AG04449 (cell line): ENCODE results near the gene NFU1.
A peak's percentile ranks its signal among the peaks of the same experiment; 100 is the strongest.

Experiments
- CTCF ChIA-PET: fragments of 350-600 bp; formaldehyde crosslinking; extraction: SDS; loops from one replicate; lab custom pipeline; 2021; ENCODE audit warnings: antibody characterized with exemption; lab: Yijun Ruan, JAX
- POLR2A ChIA-PET: fragments of 400-600, 350-600 bp; formaldehyde crosslinking; extraction: SDS; loops from one replicate; lab custom pipeline; 2020; ENCODE audit warnings: antibody characterized with exemption, inconsistent platforms; lab: Yijun Ruan, JAX
- DNase-seq: peaks from one replicate; pipeline ENCODE4 v3.0.0-alpha.2; 2010; ENCODE audit warnings: low read depth, low spot score
- H3K4me3 ChIP-seq: 2 replicates; pipeline ENCODE4 v1.5.1; 2011; ENCODE audit warnings: low read depth, mild to moderate bottlenecking, control low read depth, low read length
- TF ChIP-seq, protein P1 (sequence below): IDR thresholded peaks from one replicate; pipeline ENCODE4 v1.5.1; 2011; ENCODE audit warnings: mild to moderate bottlenecking, moderate library complexity, low read length, control low read depth, inconsistent platforms; ENCODE audit not compliant: insufficient read depth; ENCODE audit errors: missing control alignments

The NFU1 gene

GRCh38 chr2:69436938-69437750 lies at the start of gene NFU1:
TSS of gene NFU1 (minus strand) at chr2:69437435. CDS start at chr2:69437422, 13 bp downstream.
- TF ChIP-seq, protein P1, sequence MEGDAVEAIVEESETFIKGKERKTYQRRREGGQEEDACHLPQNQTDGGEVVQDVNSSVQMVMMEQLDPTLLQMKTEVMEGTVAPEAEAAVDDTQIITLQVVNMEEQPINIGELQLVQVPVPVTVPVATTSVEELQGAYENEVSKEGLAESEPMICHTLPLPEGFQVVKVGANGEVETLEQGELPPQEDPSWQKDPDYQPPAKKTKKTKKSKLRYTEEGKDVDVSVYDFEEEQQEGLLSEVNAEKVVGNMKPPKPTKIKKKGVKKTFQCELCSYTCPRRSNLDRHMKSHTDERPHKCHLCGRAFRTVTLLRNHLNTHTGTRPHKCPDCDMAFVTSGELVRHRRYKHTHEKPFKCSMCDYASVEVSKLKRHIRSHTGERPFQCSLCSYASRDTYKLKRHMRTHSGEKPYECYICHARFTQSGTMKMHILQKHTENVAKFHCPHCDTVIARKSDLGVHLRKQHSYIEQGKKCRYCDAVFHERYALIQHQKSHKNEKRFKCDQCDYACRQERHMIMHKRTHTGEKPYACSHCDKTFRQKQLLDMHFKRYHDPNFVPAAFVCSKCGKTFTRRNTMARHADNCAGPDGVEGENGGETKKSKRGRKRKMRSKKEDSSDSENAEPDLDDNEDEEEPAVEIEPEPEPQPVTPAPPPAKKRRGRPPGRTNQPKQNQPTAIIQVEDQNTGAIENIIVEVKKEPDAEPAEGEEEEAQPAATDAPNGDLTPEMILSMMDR, result peak; percentile 91
- DNase-seq, result peak; percentile 79
- peak within 1 kb of the TSS; percentile 95 for H3K4me3 ChIP-seq
- ChIA-PET CTCF (interaction anchor here (0.6 to 2.7 kb wide), 40 partner anchors 8 to 286 kb away, joined by 3 to 19 read pairs (median 4); no protein-coding TSS in a partner anchor), POLR2A (interaction anchor here (0.7 to 1.7 kb wide), 8 partner anchors 8 to 279 kb away, joined by 3 to 6 read pairs (median 3); partner anchors contain the start of gene AAK1)

DNA sequence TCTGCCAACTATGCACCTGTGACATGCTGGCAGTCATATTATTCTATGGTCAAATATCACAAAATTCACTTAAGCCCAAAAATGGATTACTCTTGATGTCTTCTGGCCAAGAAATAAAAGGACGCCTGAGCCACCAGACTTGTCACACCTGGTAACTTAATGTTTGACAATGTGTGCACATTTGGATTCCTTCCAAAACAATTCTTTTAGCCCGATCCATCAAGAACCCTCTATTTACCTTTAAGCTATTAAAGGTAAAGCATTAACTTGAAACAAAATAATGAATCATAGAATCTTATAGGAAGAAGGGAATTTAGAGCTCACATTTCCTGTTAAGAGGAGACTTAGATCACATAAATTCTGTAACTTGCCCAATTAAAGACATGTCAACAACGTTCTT lies 46.5 kb upstream of the NFU1 start:
- no peak for DNase-seq
- TF ChIP-seq, protein P1, result no peak
- ChIA-PET CTCF (interaction anchor here (1.0 to 1.8 kb wide), 3 partner anchors 8 to 46 kb away, joined by 3 to 4 read pairs (median 3); partner anchors contain the start of gene NFU1), POLR2A (no interaction called here)
- H3K4me3 ChIP-seq, result no peak overlapping the region

- no peak overlapping the region for H3K4me3 ChIP-seq
- no peak for DNase-seq
- POLR2A ChIA-PET, result no interaction called here
- TF ChIP-seq, protein P1, result no peak
- CTCF ChIA-PET, result interaction anchor here (1.8 kb wide), 1 partner anchor 15 kb away, joined by 3 read pairs; no protein-coding TSS in a partner anchor
These were observed 45.8 kb upstream of the NFU1 start for GRCh38 chr2:69483024-69483423.

- POLR2A ChIA-PET, result no interaction called here
- H3K4me3 ChIP-seq, result no peak overlapping the region
- CTCF ChIA-PET, result no interaction called here
- no peak for DNase-seq
- TF ChIP-seq, protein P1, result no peak
These were observed 45.2 kb upstream of the NFU1 start for GRCh38 chr2:69482471-69482870.

- DNase-seq, result no peak
- TF ChIP-seq, protein P1, result no peak
- CTCF ChIA-PET, result no interaction called here
- no peak overlapping the region for H3K4me3 ChIP-seq
- POLR2A ChIA-PET, result no interaction called here
These were observed 44.2 kb upstream of the NFU1 start for GRCh38 chr2:69481421-69481820.

- ChIA-PET CTCF (interaction anchor here (1.3 to 2.0 kb wide), 3 partner anchors 12 to 41 kb away, joined by 3 to 8 read pairs (median 3); partner anchors contain the start of gene NFU1), POLR2A (no interaction called here)
- no peak for DNase-seq
- TF ChIP-seq, protein P1, result no peak
- no peak overlapping the region for H3K4me3 ChIP-seq
These were observed 40.4 kb upstream of the NFU1 start for GRCh38 chr2:69477627-69478026.
